Activated CD4-positive, alpha-beta T cell treated with anti-CD3 and anti-CD28 coated beads, Interleukin-2, amount 50 U/mL, for 1 hour (primary cell): ENCODE results near the gene RGS12.

Source experiments
- DNase-seq: peaks from one replicate; pipeline ENCODE4 v3.0.0-alpha.2; 2020

Gene RGS12

GRCh38 chr4:3253808-3254207 is 39.0 kb upstream of the RGS12 start:
- no peak for DNase-seq

- no peak for DNase-seq
Observed at GRCh38 chr4:3254302-3255131, 38.3 kb upstream of the RGS12 start.

GRCh38 chr4:3255611-3256186 is 37.1 kb upstream of the RGS12 start:
- DNase-seq: no peak

- no peak for DNase-seq
Observed at GRCh38 chr4:3256230-3257102, 36.4 kb upstream of the RGS12 start.

- no peak for DNase-seq
Observed at GRCh38 chr4:3257103-3257555, 35.7 kb upstream of the RGS12 start.

GRCh38 chr4:3257556-3258482 is 35.0 kb upstream of the RGS12 start:
- DNase-seq: no peak

GRCh38 chr4:3261411-3262207 is 31.2 kb upstream of the RGS12 start:
- DNase-seq: no peak

- no peak for DNase-seq
Observed at GRCh38 chr4:3262208-3263052, 30.4 kb upstream of the RGS12 start.

GRCh38 chr4:3263053-3263875 is 29.6 kb upstream of the RGS12 start:
- no peak for DNase-seq

- DNase-seq: no peak
Observed at GRCh38 chr4:3263876-3264193, 29.0 kb upstream of the RGS12 start.

GRCh38 chr4:3266076-3266475 is 26.7 kb upstream of the RGS12 start:
- DNase-seq: no peak

- DNase-seq: no peak
Observed at GRCh38 chr4:3267576-3268394, 25.0 kb upstream of the RGS12 start.

GRCh38 chr4:3268395-3269104 is 24.3 kb upstream of the RGS12 start:
- DNase-seq: no peak

GRCh38 chr4:3269105-3269927 is 23.5 kb upstream of the RGS12 start:
- DNase-seq: no peak

- no peak for DNase-seq
Observed at GRCh38 chr4:3269991-3270611, 22.7 kb upstream of the RGS12 start.

GRCh38 chr4:3271131-3271530 is 21.7 kb upstream of the RGS12 start:
- no peak for DNase-seq

- DNase-seq: no peak
Observed at GRCh38 chr4:3276986-3277385, 15.8 kb upstream of the RGS12 start.
